Cortex of kidney (tissue), 1 donor: ENCODE measurements around the gene OTOGL.
"Not testable (repeated sequence)": the region's sequence is repeated elsewhere in the genome, so short reads cannot be mapped to it uniquely, and the experiment has no call there.

Experiments
- DNase-seq: peaks from one replicate; lab custom pipeline; 2025; lab: John Stamatoyannopoulos, UW

Gene OTOGL

GRCh38 chr12:80273144-80273543, 173.8 kb downstream of the OTOGL start:
- no peak for DNase-seq

DNA sequence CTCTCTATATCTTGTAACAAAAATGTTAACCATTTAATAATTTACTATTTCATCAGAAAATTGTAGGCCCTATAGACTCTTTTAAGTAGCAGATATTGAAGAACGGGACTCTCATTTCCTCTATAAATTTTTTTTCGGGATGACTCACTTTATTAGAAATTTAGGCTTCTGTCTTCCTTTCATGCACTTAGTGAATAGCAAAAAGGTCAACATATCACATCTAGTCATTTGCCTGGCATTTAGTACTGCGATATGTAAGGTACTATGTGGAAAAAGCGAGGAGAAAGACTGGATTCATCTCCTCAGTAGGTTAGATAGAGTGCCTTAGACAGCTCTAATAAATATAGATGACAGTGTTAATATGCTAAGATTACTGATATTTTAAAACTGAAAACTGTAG, 178.4 kb downstream of the OTOGL start:
- DNase-seq: no peak

DNA sequence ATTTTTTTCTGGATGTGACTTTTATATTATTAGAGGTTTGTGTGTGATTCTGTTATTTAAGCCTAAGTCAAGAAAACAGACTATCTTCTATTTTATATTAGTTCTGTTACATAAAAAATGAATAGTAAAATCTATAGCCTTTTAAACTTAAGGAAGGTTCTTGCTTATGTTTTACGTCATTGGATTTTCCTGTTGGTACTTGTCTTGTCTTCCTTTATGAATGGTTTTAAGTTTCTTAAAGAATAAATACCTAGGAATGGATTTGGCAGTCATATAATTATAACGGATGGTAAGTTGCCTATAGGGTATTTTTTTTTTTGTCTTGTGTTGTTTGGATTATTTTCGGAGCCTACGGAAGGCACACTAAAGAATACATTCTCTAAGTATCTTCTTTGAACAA, 182.9 kb downstream of the OTOGL start:
- no peak for DNase-seq

GRCh38 chr12:80282761-80283160, 183.4 kb downstream of the OTOGL start:
- DNase-seq: no peak

DNA sequence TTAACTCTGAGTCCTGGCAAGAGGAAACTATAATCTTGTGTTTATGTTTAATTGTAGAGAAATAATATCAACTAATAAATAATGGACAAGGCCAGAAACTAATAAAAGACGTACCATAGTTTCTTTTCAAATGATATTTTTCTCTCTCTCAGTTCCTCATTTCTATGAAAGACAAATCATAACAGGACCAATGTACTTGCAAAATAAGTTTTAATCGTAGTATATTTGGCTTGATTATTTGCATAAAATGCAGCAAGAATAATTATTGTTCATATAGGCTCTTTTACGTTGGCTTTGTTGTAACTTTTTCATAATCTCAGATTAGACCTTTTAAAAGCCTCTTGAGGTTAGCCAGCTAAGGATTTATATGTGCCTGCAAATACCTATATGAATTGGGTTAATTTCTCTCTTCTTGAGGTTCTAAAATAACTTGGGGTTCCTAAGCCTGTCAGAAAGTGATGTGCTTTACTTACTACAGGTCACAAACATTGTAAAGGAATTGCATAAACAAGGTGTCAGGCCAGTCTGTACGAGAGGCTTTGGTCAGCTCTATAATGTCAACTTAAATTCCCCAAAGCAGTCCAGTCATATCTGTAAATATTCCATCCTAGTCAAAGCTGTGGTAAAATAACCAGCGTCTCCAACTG, 191.9 kb downstream of the OTOGL start:
- DNase-seq: no peak

DNA sequence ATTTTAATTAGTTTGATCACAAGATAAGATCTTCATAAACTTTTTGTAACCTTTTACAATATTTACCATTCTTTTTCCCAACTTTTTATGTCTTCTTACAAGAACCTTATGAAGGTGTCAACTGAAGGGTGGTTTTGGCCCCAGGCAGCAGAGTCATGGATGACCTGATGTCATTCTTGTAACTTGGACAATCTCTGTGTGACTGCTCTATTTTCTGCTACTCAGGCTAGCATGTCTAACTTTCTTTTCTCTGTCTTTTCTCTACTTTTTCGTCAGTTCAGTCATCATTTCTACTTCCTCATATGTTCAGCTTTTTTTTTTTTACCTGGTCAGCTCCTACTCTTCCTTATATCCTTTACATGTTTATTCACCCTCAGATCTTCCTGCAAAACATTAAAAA, 194.0 kb downstream of the OTOGL start:
- DNase-seq: no peak

DNA sequence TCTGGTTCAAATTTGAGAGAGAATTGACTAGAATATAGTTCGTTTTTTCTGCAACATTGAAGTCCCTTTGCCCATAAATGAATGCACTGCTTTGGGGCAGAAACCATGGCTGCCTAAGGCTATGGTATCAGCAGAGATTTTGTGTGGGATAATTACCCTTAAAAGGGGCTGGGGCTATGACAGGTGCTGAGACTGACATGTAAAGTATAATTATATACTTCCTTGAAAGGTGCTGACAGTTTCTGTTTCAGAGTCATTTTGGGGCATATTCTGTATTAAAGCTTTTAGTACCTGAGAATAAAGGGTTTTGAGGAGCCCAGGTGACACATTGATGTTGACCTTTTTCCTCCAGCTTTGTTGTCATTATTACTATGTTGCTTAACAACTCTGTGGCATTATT, 194.4 kb downstream of the OTOGL start:
- DNase-seq: no peak

GRCh38 chr12:80299219-80299618, 199.9 kb downstream of the OTOGL start:
- DNase-seq: no peak

DNA sequence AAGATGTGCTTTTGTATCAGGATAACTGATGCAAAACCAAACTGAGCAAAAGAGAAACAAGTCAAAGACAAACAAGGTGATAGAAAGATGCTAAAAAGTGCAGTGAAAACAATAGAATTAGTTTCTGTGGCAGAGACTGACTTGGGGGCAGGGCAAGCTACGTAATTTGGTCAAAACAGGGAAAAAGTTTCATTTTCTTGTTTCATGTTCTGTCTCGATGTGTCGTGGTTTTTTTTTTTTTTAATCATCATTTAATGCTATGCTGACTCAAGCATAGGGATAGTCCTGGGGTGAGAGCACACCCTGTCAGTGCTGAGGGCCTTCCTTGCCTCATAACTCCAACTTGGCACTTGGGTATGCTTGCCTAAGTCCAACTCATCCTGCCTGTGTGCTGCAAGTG, 200.6 kb downstream of the OTOGL start:
- DNase-seq: no peak

- DNase-seq: not testable (repeated sequence)
Measured at GRCh38 chr12:80307436-80307835, 208.1 kb downstream of the OTOGL start.

GRCh38 chr12:80313209-80313608, 213.9 kb downstream of the OTOGL start:
- DNase-seq: no peak

DNA sequence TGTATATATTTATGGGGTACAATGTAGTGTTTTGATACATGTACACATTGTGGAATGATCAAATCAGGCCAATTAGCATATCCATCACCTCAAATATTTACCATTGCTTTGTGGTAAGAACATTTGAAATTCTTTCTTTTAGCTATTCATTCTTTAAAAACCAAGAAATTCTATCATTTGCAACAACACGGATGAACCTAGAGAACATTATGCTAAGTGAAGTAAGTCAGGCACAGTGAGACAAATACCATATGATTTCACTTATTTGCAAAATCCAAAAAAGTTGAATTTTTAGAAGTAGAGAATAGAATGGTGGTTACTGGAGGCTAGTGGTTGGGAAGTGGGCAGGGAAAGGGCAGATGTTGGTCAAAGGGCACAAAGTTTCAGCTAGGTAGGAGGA, 215.4 kb downstream of the OTOGL start:
- DNase-seq: no peak

- no peak for DNase-seq
Measured at GRCh38 chr12:80316222-80316621, 216.9 kb downstream of the OTOGL start.

DNA sequence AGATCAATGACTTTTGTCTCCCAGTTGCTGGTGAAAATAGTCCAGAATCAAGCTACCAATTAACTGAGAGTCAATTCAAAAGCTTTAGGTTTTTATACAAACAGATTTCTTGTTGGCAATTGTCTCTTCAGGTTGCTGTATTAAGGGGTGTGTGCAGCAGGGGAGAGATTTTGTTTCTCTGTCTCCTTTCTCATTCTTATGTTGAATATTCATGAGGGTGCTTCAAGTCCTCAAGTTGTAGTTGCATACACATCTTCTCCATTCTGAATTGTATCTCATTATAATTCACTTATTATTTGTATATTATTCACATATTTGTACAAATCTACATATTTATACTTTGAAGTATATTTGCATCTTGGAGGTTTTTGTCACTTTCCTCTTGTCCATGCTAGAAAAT, 218.0 kb downstream of the OTOGL start:
- DNase-seq: no peak

- no peak for DNase-seq
Measured at GRCh38 chr12:80317899-80318298, 218.6 kb downstream of the OTOGL start.

- no peak for DNase-seq
Measured at GRCh38 chr12:80320121-80320678, 220.9 kb downstream of the OTOGL start.

GRCh38 chr12:80321653-80322052, 222.3 kb downstream of the OTOGL start:
- no peak for DNase-seq

- DNase-seq: no peak
Measured at GRCh38 chr12:80325167-80325959, 226.0 kb downstream of the OTOGL start.

- no peak for DNase-seq
Measured at GRCh38 chr12:80332827-80333226, 233.5 kb downstream of the OTOGL start.

DNA sequence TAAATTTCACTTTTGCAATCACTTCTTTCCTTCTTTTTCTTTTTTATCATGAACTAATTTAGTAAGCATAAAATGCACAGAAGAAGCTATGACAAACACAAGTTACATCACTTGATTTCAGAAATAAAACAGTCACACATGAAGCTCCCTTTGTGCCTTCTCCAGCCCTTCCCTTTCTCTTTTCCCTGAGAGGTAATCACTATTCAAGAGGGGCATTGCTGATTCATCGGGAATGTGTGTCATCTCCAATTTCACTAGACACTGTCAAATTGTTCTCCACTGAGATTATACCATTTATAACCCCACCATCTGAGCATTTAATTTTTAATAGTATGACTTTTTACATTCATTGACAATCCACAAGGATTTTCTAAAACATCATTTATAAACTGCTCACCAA, 253.1 kb downstream of the OTOGL start:
- DNase-seq: no peak

GRCh38 chr12:80353254-80353653, 253.9 kb downstream of the OTOGL start:
- no peak for DNase-seq

- DNase-seq: no peak
Measured at GRCh38 chr12:80356097-80356496, 256.8 kb downstream of the OTOGL start.

GRCh38 chr12:80359703-80360102, 260.4 kb downstream of the OTOGL start:
- DNase-seq: no peak
